ENCODE results near the gene PITX1. TPM values are rescaled to one million over a fixed set of nuclear protein-coding genes. Genes with fewer than 3 reads are reported as not detected.

The PITX1 gene
- total and polyA plus RNA-seq, 2 of the 13 experiments (the other 11 are each of a cell fraction or from before 2014, with no cell fraction given), result 11.7 to 20.2 TPM

GRCh38 chr5:135069016-135069770 lies 35.2 kb upstream of the PITX1 start:
- 64% methylated on average over 5 of the region's 15 CpGs for WGBS (ENCODE audit: low lambda C conversion rate)
- BruUV-seq (replicated peaks), result no TSS peak
- Histone ChIP-seq H3K36me3 (replicated peaks in 1 of 2; ENCODE audit: control insufficient read depth in 1 of 2, insufficient read depth in 2 of 2, low read length in 2 of 2) (no peaks in the 10 kb centered on the region), H3K79me2 (ENCODE audit: insufficient read depth, low read length) (no peaks in the 10 kb centered on the region), H3K4me1 (ENCODE audit: insufficient read depth, low read length) (no peaks in the 10 kb centered on the region), H3K27me3 (ENCODE audit: control insufficient read depth in 1 of 2, insufficient read depth in 2 of 2, low read length in 2 of 2) (no peaks in the 10 kb centered on the region), H4K20me1 (ENCODE audit: insufficient read depth, low read length) (no peaks in the 10 kb centered on the region), H3K27ac (ENCODE audit: extremely low read length, insufficient read depth, low read length) (no peak overlapping the region), H3K9ac (ENCODE audit: insufficient read depth, low read depth, low read length) (no peak overlapping the region), H2AFZ (ENCODE audit: low read length) (no peak overlapping the region), H3K4me2 (ENCODE audit: low read depth, low read length) (no peak overlapping the region), H3K4me3 (replicated peaks in 1 of 3; ENCODE audit: insufficient read depth in 1 of 3, low read depth in 2 of 3, low read length in 3 of 3) (no peak overlapping the region), H3K9me3 (ENCODE audit: low read length) (no peaks in the 10 kb centered on the region)
- DNase-seq (ENCODE audit: low spot score) (no peak), ATAC-seq (no peak), FAIRE-seq (no peak)
- POLR2A ChIA-PET, result no interaction called here
- TF ChIP-seq CREB3 (CRISPR knock-in tag; IDR thresholded peaks at IDR 0.05), result no peak
- TF ChIP-seq HDAC6 (IDR thresholded peaks at IDR 0.05; ENCODE audit: low read depth, low read length), result no peak
- no peak for TF ChIP-seq ZNF772 (CRISPR knock-in tag; IDR thresholded peaks at IDR 0.05)
- TF ChIP-seq ZNF737 (CRISPR knock-in tag; IDR thresholded peaks at IDR 0.05; ENCODE audit: borderline replicate concordance), result no peak
- no peak for TF ChIP-seq ZFP82 (CRISPR knock-in tag; IDR thresholded peaks at IDR 0.05; ENCODE audit: borderline replicate concordance)
- no peak for TF ChIP-seq ERF (CRISPR knock-in tag; IDR thresholded peaks at IDR 0.05)
- TF ChIP-seq U2AF1 (optimal IDR thresholded peaks at IDR 0.05; ENCODE audit: low read depth, low read length), result no peak
- TF ChIP-seq ZNF75D (CRISPR knock-in tag; IDR thresholded peaks at IDR 0.05; ENCODE audit: borderline replicate concordance), result no peak
- TF ChIP-seq ZNF251 (CRISPR knock-in tag; IDR thresholded peaks at IDR 0.05), result no peak
- TF ChIP-seq ZIK1 (CRISPR knock-in tag; IDR thresholded peaks at IDR 0.05; ENCODE audit: borderline replicate concordance, low read depth), result no peak
- no peak for TF ChIP-seq CCDC6 (CRISPR knock-in tag; IDR thresholded peaks at IDR 0.05)
- intact Hi-C loops (cut with micrococcal nuclease; ENCODE audit: unreplicated experiment) (no loop called here), in situ Hi-C loops (cut with HindIII; ENCODE audit: extremely low pct_ligation_motif_present, low pct_unique_long_range_greater_than_20kb) (no loop called here)
- CTCF ChIA-PET (ENCODE audit: low intra/inter-chr PET ratio, low total read pairs), result no interaction called here
